GM18502 (cell line): ENCODE measurements around the gene PKN2.
A peak's percentile ranks its signal among the peaks of the same experiment; 100 is the strongest.

Experiments used
- ATAC-seq: cut with Tn5 transposase; IDR thresholded peaks from one replicate; pipeline ENCODE4 v1.9.1; 2021; ENCODE audit warnings: mild to moderate bottlenecking; ENCODE audit not compliant: unreplicated experiment, poor library complexity

The PKN2 gene

DNA sequence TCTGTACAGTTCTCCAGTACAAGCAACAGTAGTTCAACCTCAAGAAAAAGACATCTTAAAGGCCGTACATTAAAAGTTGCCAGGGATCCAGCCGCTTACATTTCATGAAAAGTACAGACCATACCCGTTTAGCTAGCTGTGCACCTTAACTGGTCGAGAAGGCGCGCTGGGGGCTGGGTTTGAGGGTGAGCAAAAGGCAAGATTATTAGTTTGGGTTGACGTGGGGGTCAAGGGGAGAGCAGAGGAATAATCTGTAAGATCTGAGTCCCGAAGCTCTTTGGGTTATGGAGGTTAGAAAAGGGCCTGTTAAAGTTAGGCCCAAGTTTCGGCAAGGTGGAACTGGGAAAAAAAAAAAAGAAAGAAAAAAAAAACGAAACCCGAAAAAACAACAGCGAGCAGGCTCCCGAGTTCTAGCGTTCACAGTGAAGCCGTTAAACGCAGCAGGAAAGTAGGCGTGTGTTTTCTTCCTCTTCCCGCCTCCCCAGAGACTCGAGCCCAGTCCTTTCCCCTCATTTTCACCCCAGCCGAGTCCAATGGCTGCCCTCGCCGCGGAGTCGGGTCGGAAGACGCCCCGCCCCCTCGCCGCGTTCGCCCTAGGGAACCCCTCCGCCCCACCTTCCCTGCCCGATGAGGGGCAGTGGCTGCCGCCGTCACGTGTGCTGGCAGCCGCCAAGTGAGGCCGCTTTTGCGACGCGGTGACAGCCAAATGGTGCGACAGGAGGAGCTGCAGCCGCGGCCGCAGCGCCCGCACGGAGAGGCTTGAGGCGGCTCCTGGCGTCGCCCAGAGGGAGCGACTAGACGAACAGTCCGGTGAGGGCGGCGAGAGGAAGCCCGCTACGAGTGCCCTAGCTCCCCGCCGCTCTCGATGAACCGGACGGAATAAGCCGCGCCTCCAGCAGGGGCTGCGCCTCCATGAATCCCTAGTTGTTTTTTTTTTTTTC, at the start of gene PKN2:
TSS of gene PKN2 (plus strand) at position 733 of the 941 bp plus-strand sequence. CDS start 308 bp downstream, outside the sequence.
- peak; percentile 91 for ATAC-seq

DNA sequence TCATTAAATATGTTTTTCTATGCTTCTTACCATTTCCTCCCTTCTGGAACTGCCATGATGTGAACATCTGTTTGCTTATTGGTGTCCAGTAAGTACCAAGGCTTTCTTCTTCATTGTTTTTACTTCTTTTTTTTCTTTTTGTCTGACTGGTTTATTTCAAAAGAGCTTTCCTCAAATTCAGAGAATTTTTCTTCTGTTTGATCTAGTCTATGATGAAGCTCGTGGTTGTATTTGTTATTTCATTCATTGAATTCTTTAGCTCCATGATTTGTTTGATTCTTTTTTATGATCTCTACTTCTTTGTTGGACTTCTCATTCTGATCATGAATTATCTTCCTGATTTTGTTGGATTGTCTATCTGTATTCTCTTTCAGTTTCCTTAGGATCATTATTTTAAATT, 49.5 kb upstream of the PKN2 start:
- no peak for ATAC-seq

DNA sequence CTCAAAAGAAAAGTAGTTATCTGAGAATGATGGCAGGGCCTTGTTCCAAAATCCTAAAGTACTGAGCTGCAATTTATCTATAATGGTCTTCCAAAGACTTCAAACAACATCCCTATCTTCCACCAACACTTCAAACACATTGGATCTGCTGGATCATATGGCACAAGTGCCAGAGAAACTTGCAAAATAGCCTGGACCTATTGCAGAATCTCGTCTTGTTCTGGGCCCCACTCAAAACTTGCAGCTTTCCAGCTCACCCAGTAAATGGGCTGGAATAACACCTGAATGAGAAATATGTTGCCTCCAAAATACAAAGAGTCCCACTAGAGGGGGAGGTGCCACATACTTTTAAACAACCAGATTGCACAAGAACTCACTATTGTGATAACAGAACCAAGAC, 44.0 kb upstream of the PKN2 start:
- no peak for ATAC-seq

DNA sequence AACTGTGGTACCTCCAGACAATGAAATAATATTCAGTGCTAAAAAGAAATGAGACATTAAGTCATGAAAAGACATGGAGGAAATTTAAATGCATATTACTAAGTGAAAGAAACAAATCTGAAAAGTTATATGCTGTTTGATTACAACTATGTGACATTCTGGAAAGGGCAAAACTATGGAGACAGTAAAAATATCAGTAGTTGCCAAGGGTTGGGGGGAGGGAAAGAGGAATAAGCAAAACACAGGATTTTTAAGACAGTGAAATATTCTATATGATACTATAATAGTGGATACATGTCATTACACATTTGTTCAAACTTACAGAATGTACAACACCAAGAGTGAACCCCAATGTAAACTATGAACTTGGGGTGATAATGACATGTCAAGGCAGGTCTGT, 38.2 kb upstream of the PKN2 start:
- no peak for ATAC-seq

DNA sequence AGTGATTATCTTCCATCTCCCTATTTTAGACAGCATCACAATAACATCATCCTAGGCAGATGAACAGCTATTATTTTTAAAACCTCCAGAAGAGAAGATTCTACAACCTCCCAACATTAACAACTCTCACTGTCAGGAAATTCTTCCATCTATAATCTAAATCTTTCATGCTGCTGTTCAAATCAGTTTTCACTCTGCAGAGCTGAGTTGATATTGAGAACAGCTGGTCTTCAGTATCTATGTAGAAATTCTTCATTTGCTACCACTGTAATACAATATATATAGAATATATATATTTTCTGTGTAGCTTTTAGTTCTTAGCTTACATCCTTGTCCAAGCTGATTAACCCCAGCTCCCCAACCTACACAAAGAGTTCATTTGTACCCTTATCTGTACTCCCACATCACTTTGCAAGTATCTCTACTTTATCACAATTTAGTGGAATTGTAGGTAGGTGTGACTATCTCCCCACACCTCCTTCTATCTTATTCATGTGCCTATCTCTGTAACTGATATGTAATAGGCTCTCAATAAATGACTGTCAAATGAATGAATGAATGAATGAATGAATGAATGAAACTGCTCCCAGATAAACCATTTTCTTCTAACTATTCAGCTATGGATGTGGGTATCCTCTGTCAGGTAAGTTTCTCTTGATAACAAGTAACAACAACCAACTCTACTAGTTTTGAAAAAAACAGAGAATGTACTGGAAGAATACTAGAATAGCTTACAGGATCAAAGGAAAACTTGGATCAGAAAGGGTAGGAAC, 37.4 kb upstream of the PKN2 start:
- ATAC-seq, result no peak

DNA sequence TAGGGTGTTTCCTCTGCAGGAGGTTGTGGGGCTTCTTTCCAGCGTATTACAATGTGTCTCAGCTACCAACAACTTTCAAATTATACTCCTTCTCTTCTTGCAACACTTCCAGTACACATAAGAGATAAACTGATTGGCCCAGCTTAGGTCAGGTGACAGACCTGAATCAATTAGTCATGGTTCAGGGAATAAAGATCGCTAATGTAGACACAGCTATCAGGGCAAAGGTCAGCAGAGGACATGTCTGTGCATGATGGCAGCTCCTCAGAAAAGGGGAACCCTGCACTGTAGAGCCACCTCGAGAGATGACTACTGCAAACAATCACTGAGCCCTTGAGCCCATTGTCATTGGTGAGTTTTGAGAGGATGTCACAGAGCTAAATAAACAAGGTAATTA, 36.8 kb upstream of the PKN2 start:
- no peak for ATAC-seq

DNA sequence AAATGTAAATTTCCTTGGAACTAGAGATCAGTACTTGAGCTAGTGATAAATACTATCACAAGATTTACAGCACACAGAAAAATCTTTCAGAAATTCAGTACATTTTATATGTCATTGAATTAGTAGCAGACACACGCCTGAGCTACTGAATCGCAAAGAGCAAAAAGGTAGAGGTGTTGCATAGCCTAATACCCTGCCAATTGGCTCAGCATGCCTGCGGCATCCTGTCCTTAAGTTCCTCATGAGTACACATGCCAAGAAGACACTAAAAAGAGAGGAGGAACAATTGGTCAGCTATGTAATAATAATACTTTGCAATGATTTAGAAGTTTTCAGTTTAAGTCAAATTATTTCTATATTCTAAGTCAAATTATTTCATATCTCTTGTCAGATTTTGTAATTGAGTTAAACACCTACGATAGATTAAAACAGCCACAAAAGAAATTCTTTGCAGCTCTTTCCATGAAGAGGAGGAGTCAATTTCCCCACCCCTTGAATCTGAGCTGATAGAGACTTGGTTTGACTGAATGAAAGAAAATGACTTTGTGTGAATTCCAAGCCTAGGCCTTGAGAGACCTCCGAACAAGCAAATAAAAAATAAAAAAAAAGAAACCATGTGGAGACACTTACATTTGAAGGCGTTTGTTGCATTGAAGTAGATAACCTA, 36.2 kb upstream of the PKN2 start:
- no peak for ATAC-seq

DNA sequence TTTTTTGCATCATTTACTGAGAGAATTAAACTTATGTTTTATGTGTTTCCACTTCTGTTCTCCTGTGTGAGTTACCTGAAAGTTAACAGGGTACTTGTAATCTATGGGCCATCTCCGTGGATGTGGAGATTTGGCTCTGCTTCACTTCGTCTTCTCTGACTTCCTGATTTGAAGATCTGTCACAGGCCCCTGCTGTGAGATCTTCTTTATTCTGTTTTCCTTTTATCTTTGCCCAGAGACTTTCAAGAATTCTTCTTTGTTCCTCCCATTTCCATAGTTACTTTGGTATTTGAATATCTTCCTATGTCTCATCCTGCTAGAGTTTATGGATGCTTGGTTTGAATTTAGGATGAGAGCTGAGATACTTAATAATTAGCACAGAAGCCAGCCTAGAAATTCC, 35.4 kb upstream of the PKN2 start:
- ATAC-seq, result no peak

DNA sequence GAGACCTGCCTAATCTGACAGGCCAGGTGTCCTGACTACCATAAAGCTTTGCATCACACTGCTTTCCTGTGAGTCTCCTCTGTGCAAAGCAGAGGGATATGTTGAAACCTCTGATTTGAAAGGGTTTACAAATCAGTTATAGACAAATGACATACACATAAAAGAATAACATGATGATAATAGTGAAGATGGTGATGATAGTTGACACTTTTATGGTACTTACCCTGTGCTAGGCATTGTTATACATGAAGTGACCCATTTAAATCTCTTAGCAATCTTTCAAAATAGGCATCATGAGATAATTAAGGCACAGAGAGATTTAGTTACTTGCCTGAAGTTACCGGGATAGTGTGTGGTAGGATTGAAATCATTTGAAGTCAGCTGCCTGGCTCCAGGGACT, 34.1 kb upstream of the PKN2 start:
- no peak for ATAC-seq

DNA sequence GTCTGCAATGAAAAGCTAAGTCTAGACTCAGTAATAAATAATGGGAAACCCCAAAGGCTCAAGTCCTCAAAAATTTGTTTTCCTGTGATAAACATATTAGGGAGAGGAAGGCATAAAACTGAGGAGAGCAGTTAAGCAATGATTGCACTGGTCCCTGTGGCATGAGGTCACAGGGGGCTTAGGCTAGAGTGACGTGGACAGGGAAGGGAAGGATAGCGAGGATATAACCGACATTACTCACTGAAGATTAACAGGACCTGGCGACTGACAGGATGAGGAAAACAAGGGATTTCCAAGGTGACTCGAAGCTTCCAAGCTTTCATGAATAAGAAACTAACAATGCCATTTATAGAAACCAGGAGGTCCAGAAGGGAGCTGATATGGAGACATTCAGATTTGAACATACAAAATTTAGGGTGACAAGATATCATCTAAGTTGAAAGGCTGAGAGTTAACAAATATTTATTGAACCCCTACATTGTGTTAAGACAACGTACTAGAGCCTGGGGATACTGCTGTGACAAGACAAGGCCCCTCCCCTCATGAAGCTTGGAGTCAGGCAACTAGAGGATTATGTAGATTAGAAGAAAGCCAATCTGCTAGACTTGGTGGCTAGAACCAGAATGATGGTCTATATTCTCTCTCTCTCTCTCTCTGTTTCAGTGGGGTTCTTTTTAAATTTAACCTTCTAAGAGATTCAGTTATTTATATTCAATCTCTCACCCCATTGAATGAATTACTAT, 33.2 kb upstream of the PKN2 start:
- no peak for ATAC-seq

DNA sequence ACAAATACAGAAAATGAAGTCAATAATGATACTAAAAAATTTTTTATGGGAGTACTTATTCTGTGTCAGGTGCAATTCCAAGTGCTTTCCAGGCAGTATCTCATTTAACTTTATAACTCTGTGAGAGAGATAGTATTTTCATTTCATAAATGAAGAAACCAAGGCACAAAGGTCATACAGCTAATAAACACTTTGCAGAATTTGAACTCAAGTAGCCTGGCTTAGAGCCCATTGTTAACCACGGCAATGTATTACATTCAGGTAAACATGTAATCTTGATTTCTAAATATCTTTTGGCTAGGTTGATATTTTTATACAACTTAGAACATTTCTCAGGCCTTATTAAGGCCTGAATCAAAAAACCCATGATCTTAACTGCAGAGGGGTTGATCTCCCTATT, 28.9 kb upstream of the PKN2 start:
- no peak for ATAC-seq

DNA sequence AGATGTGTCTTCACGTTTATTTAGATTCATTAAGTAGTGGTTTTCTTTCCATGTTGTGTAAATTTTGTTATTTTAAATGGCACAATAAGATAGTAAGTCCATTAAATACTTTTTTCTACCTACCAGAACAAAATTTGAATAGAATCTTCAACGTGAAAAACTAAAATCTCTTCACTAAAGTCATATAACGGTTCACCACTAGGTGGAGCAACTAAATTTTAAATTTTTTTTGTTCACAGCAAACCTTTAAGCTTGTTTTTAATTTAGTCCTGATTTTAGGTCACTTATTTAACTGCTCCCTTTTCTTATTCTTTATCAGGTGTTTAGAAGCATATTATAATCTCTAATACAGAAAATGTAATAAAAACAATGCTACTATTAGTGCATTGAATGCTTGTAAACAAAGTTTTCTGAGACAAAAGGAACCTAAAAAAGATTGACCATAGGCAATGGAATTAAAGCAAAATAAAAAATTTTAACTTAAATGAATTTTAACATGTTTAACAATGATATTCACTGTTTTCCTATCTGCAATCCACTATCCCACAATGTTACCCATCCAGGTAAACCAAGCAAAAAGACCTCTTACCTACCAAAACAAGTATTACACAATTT, 28.3 kb upstream of the PKN2 start:
- ATAC-seq, result no peak

DNA sequence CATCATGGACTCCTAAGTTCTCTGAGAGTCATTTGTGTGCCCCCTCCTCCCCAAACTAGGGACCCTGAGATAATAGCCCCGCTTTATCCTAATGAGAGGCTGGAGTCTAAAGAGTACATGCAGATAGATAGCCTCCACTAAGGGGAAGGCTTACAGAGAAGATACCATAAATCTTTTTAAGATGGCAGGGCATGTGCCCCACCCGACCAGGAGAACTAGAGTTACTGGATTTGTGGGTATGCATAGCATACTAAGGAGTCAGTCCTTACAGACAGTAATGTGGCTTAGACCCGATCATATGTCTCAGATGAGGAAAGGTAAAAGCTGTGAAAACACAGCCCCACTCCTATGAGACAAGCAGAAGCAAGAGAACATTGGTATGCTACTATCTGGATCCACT, 25.7 kb upstream of the PKN2 start:
- ATAC-seq, result no peak

DNA sequence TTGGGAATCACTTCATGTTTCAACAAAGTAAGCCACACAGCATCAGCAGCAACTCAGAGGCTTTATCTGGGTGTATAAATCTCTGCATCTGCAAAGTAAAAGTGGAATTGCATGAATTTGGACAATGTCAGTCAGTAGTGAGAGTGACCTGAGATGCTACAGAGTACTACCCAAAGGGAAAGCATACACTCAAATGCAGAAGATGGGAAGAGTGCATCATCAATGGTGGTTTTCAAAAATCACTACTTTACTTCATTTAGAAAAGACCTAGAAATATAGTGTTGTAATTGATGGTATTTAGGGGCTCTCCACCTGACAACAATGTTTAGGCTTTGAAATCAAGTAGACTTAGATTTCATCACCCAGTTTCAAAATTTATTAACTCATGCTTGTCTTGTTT, 24.5 kb upstream of the PKN2 start:
- no peak for ATAC-seq

DNA sequence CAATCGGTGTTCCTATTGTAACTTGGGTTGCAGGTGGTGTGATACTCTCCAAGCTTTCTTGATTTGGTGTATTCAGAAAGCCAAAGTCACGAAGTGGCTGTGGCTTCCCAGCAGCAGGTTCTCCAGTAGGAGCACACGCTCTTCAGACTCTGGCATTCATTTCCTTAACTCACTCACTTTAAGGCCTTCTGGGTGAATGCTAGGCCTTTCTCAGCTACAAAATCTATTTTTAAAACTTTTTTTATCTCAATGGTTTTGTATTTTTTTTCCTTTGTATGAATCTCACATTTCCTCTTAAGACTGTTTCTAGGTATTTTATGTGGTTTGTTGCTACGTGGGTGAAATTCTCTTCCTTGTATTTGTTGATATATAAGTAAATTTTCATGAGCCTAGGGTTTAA, 22.9 kb upstream of the PKN2 start:
- ATAC-seq, result no peak

DNA sequence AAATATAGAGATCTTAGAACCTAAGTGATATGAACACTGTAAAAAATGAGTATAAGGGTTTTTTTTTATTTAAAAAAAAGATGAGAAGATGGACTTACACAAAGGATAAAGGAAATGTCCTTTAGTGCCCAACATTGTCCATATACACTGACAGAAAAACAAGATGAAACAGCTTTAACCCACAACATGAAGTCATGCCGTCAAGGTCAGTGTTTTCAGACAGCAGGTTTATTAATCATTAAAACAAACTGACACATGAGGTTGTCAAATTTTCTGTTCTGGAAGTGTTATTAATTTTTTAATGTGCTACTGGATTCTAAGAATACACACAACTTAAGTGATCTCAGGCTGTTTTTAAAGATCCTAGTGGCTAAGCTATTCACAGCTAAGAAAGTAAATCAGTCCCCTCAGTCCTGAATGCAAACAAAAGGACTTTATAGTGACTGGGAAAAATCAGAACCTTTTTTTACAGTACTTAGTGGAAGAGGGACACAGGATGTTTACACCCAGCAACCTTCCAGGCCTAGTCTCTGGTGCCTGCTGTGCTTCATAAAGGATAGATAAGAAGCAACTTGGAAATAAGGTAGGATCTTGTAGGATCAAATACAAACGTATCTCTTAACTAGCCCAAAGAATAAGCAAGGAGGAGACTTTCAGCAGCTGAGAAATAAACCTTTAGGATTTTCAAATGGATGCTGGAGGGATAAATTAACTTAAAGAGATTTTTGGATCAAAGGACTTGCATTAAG, 21.9 kb upstream of the PKN2 start:
- no peak for ATAC-seq

DNA sequence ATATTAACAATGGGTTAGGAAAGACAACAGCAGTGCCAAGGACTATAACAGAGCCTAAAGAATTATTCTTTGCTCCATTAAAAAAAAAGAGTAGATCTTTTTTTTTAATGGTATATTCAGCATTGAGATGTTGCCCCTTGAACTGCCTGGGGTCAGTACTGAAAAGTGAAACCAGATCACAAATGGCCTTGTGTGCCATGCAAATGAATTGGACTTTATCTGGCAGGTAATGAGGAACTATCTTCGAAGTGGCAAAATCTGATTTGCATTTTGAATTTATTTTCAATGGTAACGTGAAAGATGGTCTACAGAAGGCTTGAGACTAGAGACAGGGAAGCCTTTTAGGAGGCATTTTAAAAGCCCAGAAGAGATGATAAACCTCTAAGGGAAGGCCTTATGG, 21.4 kb upstream of the PKN2 start:
- ATAC-seq, result no peak

DNA sequence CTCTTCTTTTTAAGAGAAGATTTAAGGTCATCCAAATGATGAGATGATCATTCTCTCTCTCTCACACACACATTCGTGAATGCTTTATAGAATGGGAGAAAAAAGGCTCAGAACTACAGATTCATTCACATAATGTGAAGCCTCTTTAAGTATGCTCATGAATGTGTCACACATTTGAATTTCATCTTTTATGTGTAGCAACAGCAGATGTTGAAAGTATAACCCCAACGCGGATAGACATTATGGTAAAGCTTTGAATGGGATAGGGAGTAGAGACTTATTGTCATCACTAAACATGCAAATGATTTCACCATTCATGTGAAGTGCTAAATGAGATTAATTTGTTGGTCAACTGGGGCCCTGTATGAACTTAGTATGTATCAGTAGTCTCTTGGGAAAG, 15.7 kb upstream of the PKN2 start:
- no peak for ATAC-seq

DNA sequence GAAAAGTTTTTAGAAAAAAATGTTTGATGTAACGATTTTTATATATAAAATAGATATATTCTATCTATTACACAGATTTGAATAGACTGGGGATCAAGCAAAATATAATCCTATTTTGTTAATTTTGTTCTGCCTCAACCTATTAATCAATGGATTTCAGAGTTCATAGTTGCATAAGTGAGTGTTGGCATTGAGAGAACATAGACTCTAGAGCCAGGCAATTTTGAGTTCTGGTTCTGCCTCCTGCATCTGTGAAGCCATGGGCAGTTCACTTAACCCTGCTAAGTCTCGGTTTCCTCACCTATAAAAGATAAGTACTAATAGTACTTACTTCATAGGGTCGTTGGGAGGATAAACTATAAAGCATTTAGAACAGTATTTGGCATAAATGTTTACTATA, 13.6 kb upstream of the PKN2 start:
- no peak for ATAC-seq
